GM12865 (cell line): ENCODE data around the gene KRT4.

Source experiments
- DNase-seq: peaks from one replicate; pipeline ENCODE4 v3.0.0; 2010; ENCODE audit warnings: low read depth
- H3K4me3 ChIP-seq: 2 replicates; pipeline ENCODE4 v1.5.1; 2011; ENCODE audit warnings: mild to moderate bottlenecking, low read depth, low read length, control low read depth
- CTCF ChIP-seq: IDR thresholded peaks from 2 replicates; pipeline ENCODE4 v1.5.1; 2011; ENCODE audit warnings: low read length, control low read depth, low read depth, inconsistent platforms; ENCODE audit not compliant: insufficient read depth; ENCODE audit errors: missing control alignments

Gene KRT4

GRCh38 chr12:52806821-52807543 lies 6.9 kb downstream of the KRT4 start:
- no peak overlapping the region for H3K4me3 ChIP-seq
- no peak for DNase-seq
- no peak for TF ChIP-seq CTCF

- no peak for TF ChIP-seq CTCF
- H3K4me3 ChIP-seq = no peak overlapping the region
Measured at GRCh38 chr12:52806169-52806811, 7.6 kb downstream of the KRT4 start.

GRCh38 chr12:52805739-52806138 lies 8.2 kb downstream of the KRT4 start:
- no peak for TF ChIP-seq CTCF
- H3K4me3 ChIP-seq = no peak overlapping the region
- no peak for DNase-seq

More at GRCh38 chr12:52806169-52806811, 7.6 kb downstream of the KRT4 start:
- DNase-seq = no peak

- no peak for TF ChIP-seq CTCF
- DNase-seq = no peak
- no peak overlapping the region for H3K4me3 ChIP-seq
Measured at GRCh38 chr12:52805000-52805399, 8.9 kb downstream of the KRT4 start.

- no peak overlapping the region for H3K4me3 ChIP-seq
- no peak for TF ChIP-seq CTCF
- no peak for DNase-seq
Measured at GRCh38 chr12:52802442-52802841, 11.5 kb downstream of the KRT4 start.

- TF ChIP-seq CTCF = no peak
- DNase-seq = no peak
- no peak overlapping the region for H3K4me3 ChIP-seq
Measured at GRCh38 chr12:52801773-52802172, 12.1 kb downstream of the KRT4 start.

- TF ChIP-seq CTCF = no peak
- no peak for DNase-seq
- no peak overlapping the region for H3K4me3 ChIP-seq
Measured at GRCh38 chr12:52800259-52800917, 13.5 kb downstream of the KRT4 start.
